HEK293T (cell line): ENCODE data around the gene FAM83D.

ENCODE experiments used
- ARNT ChIP-seq: fragments of 450-650 bp; IDR thresholded peaks from 2 replicates; pipeline ENCODE4 v1.6.1; 2017; ENCODE audit warnings: mild to moderate bottlenecking
- BHLHE40 ChIP-seq: fragments of 450-650 bp; IDR thresholded peaks from 2 replicates; pipeline ENCODE4 v1.6.1; 2016; ENCODE audit warnings: mild to moderate bottlenecking, moderate library complexity, borderline replicate concordance
- ELF4 ChIP-seq: fragments of 450-650 bp; IDR thresholded peaks from 2 replicates; pipeline ENCODE4 v1.6.1; 2017; ENCODE audit warnings: antibody characterized with exemption
- FOXA1 ChIP-seq: fragments of 450-650 bp; IDR thresholded peaks from 2 replicates; pipeline ENCODE4 v1.6.1; 2016; ENCODE audit warnings: mild to moderate bottlenecking
- FOXK2 ChIP-seq: fragments of 450-650 bp; IDR thresholded peaks from 2 replicates; pipeline ENCODE4 v1.6.1; 2016; ENCODE audit warnings: mild to moderate bottlenecking
- FOXM1 ChIP-seq: fragments of 450-650 bp; IDR thresholded peaks from 2 replicates; pipeline ENCODE4 v1.6.1; 2017; ENCODE audit warnings: mild to moderate bottlenecking, borderline replicate concordance
- HDGF ChIP-seq: fragments of 450-650 bp; IDR thresholded peaks from 2 replicates; pipeline ENCODE4 v1.6.1; 2017; ENCODE audit warnings: antibody characterized with exemption, borderline replicate concordance
- PKNOX1 ChIP-seq: fragments of 450-650 bp; IDR thresholded peaks from 2 replicates; pipeline ENCODE4 v1.6.1; 2016
- SUZ12 ChIP-seq: fragments of 450-650 bp; IDR thresholded peaks from 2 replicates; pipeline ENCODE4 v1.6.1; 2016; ENCODE audit warnings: mild to moderate bottlenecking
- ZNF384 ChIP-seq: fragments of 450-650 bp; IDR thresholded peaks from 2 replicates; pipeline ENCODE4 v1.6.1; 2016

- TF ChIP-seq SUZ12: no peak
- no peak for TF ChIP-seq BHLHE40
- no peak for TF ChIP-seq ZNF384
- TF ChIP-seq ELF4: no peak
- no peak for TF ChIP-seq FOXA1
- no peak for TF ChIP-seq FOXK2
- TF ChIP-seq FOXM1: no peak
- TF ChIP-seq HDGF: no peak
- no peak for TF ChIP-seq PKNOX1
- no peak for TF ChIP-seq ARNT
Observed at GRCh38 chr20:38969708-38970107, 43.5 kb downstream of the FAM83D start.
